ENCODE data around the gene TCOF1. TPM values are rescaled to one million over a fixed set of nuclear protein-coding genes. Genes with fewer than 3 reads are reported as not detected.

TCOF1 gene
- total RNA-seq, 2 donors from 2014 or later = 17.5 to 18.1 TPM

DNA sequence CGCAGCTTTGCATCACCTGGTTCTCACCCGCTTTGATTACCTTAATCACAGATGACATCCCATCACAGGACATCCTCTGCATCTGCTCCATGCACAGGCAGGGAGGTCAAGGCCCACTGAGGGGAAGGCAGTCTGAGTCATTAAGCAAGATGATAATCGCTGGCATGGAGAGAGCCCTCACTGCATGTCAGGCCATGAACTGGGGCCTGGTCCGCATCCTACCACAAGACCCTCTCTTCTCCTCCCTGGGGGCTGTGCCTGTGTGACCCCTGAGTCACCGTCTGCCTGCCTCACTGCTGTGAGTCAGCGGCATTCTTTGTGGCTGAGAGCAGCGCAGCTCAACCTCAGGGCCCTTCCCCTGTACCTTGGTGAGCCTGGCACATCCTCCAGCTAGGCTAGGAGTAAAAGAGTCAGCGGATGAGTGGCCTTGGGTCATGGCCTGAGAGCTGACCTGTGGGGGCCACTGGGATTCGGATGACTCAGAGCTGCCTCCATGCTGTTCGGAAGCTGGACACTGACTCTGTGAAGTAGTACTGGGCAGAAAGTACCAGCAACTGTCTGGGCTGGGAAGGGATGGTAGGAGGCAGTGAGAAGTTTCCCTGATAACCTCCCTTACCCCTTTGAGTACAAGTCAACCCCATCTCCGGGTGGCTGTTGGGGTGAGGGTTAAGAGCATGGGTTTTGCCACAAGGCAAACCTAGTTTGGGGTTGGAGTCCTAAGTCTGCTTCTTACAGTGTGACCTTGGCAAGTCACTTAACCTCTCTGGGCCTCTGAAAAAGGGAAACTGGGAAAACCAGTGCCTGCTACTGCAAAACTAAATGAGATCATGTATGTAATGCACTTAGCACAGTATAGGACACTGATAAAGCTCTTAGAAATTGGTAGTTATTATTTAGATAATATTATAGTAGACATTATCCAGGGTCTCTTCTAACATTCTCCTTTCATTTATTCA lies 40.2 kb upstream of the TCOF1 start:
- Histone ChIP-seq H3K27me3 (no peaks in the 10 kb centered on the region), H3K4me1 (peaks cover 0 to 12% of the 10 kb centered on the region in 2 donors), H3K36me3 (no peaks in the 10 kb centered on the region), H3K9me3 (no peaks in the 10 kb centered on the region), H3K27ac (no peak overlapping the region), H3K4me3 (no peak overlapping the region)
- TF ChIP-seq, protein P1, sequence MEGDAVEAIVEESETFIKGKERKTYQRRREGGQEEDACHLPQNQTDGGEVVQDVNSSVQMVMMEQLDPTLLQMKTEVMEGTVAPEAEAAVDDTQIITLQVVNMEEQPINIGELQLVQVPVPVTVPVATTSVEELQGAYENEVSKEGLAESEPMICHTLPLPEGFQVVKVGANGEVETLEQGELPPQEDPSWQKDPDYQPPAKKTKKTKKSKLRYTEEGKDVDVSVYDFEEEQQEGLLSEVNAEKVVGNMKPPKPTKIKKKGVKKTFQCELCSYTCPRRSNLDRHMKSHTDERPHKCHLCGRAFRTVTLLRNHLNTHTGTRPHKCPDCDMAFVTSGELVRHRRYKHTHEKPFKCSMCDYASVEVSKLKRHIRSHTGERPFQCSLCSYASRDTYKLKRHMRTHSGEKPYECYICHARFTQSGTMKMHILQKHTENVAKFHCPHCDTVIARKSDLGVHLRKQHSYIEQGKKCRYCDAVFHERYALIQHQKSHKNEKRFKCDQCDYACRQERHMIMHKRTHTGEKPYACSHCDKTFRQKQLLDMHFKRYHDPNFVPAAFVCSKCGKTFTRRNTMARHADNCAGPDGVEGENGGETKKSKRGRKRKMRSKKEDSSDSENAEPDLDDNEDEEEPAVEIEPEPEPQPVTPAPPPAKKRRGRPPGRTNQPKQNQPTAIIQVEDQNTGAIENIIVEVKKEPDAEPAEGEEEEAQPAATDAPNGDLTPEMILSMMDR (IDR thresholded peaks at IDR 0.05) = no peak
- DNase-seq (ENCODE audit: low spot score) = no peak

DNA sequence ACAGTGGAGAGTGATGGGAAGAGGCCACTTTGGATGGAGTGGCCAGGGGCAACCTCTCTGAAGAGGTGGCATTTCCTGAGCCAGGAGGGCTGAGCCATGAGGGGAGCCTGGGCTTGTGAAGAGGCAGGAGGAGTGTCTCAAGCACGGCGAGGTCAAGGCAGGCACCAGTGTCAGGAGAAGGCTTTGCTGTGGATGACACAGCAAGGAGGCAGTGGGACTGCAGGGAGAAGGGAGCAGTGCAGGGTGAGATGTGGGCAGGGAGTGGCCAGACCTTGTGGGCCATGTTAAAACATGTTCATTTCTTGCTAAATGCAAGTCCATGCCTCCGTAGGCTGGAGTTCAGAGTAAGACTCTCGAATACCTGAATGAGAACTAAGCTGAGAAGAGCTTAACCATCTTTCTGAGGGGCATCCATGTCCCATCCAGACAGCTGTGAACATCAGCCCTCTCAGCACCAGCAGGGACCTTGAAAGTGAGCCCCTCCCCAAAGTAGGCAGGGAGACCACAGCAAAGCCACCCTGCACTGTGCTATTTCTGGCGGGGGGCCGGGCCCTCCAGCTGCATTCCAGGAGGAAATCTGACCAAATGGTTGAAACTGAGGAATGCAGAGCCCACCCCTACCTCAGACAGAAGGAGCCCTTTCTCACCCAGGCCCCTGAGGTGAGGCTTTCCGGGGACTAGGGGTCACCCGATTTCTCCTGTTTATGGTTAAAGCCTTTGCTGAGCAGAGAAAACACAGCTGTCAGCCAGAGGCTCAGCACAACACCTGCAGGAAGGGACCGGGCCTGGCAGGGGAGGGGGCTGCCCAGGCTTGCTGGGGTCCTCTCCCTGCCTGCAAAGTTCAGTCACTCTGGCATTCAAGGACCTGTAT lies 38.6 kb upstream of the TCOF1 start:
- DNase-seq (ENCODE audit: low spot score) = no peak
- Histone ChIP-seq H3K9me3 (no peaks in the 10 kb centered on the region), H3K27me3 (no peaks in the 10 kb centered on the region), H3K27ac (no peak overlapping the region), H3K36me3 (no peaks in the 10 kb centered on the region), H3K4me1 (peaks cover 0 to 12% of the 10 kb centered on the region in 2 donors), H3K4me3 (no peak overlapping the region)
- TF ChIP-seq, protein P1 (IDR thresholded peaks at IDR 0.05) = no peak

GRCh38 chr5:150319484-150319790 lies 38.1 kb upstream of the TCOF1 start:
- TF ChIP-seq, protein P1 (IDR thresholded peaks at IDR 0.05) = no peak
- no peaks in the 10 kb centered on the region for H3K27me3 ChIP-seq
- no peak for DNase-seq (ENCODE audit: low spot score)
- H3K9me3 ChIP-seq = no peaks in the 10 kb centered on the region
- H3K27ac ChIP-seq = no peak overlapping the region
- H3K36me3 ChIP-seq = no peaks in the 10 kb centered on the region
- H3K4me3 ChIP-seq = no peak overlapping the region
- peaks cover 0 to 12% of the 10 kb centered on the region in 2 donors for H3K4me1 ChIP-seq

GRCh38 chr5:150320044-150320613 lies 37.4 kb upstream of the TCOF1 start:
- Histone ChIP-seq H3K27ac (no peak overlapping the region), H3K4me3 (no peak overlapping the region), H3K4me1 (peaks cover 0 to 12% of the 10 kb centered on the region in 2 donors), H3K27me3 (no peaks in the 10 kb centered on the region), H3K36me3 (no peaks in the 10 kb centered on the region), H3K9me3 (no peaks in the 10 kb centered on the region)
- TF ChIP-seq, protein P1 (IDR thresholded peaks at IDR 0.05) = no peak
- DNase-seq (ENCODE audit: low spot score) = peak; percentile 92

DNA sequence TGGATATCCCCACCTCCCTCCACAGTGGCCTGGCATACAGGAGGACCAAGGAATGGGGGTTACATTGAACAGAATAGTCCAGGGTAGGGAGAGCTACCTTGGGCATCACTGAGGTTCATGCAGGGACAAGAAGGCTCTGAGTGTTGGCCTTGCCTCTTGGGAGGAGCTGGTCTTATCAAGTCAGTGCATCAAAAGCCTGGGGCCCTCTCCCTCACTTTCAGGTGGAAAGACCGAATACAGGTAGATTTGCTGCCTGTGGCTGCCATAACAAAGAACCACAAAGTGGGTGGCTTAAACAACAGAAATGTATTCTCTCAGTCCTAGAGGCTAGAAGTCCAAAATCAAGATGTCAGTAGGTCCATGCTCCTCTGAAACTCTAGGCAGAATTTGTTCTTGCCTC lies 36.3 kb upstream of the TCOF1 start:
- no peak for DNase-seq (ENCODE audit: low spot score)

More for the DNA sequence above, 36.3 kb upstream of the TCOF1 start:
- no peaks in the 10 kb centered on the region for H3K36me3 ChIP-seq
- H3K27me3 ChIP-seq = no peaks in the 10 kb centered on the region
- H3K4me3 ChIP-seq = no peak overlapping the region
- H3K4me1 ChIP-seq = peaks cover 0 to 12% of the 10 kb centered on the region in 2 donors
- no peaks in the 10 kb centered on the region for H3K9me3 ChIP-seq
- H3K27ac ChIP-seq = no peak overlapping the region
- TF ChIP-seq, protein P1 (IDR thresholded peaks at IDR 0.05) = no peak

Measured in right atrium auricular region (tissue), 2 donors.